Ectodermal cell (in vitro differentiated cells): ENCODE data around the gene UBASH3B.

Experiments used
- H3K27ac ChIP-seq: 2 replicates; pipeline ENCODE4 v1.7.0; 2013; ENCODE audit warnings: mild to moderate bottlenecking, low read depth, low read length; ENCODE audit not compliant: insufficient read depth, poor library complexity, severe bottlenecking
- H3K27me3 ChIP-seq: 2 replicates; pipeline ENCODE4 v1.7.0; 2013; ENCODE audit warnings: mild to moderate bottlenecking, low read length; ENCODE audit not compliant: insufficient read depth, control insufficient read depth, poor library complexity, severe bottlenecking
- H3K36me3 ChIP-seq: one replicate; pipeline ENCODE4 v1.7.0; 2013; ENCODE audit warnings: low read length; ENCODE audit not compliant: control insufficient read depth, insufficient read depth
- H3K4me1 ChIP-seq: one replicate; pipeline ENCODE4 v1.7.0; 2013; ENCODE audit warnings: low read length; ENCODE audit not compliant: control insufficient read depth, insufficient read depth
- H3K4me3 ChIP-seq: 2 replicates; pipeline ENCODE4 v1.7.0; 2013; ENCODE audit warnings: low read depth, low read length, control low read depth; ENCODE audit not compliant: insufficient read depth
- H3K9me3 ChIP-seq: 2 replicates; pipeline ENCODE4 v1.7.0; 2013; ENCODE audit warnings: mild to moderate bottlenecking, low read length, moderate library complexity; ENCODE audit not compliant: control insufficient read depth
- WGBS, 2 experiments: methylation state at CpG; one replicate each; pipeline ENCODE4 v1.1.7; 2013; ENCODE audit warnings: missing lambda C conversion rate in 2 of 2; 5-methylcytosine and 5-hydroxymethylcytosine counted together

Gene UBASH3B

GRCh38 chr11:122673701-122674100 is 18.2 kb downstream of the UBASH3B start:
- Histone ChIP-seq H3K27me3 (no peaks in the 10 kb centered on the region), H3K36me3 (no peaks in the 10 kb centered on the region), H3K4me3 (no peak overlapping the region), H3K9me3 (no peaks in the 10 kb centered on the region), H3K4me1 (no peaks in the 10 kb centered on the region), H3K27ac (no peak overlapping the region)

DNA sequence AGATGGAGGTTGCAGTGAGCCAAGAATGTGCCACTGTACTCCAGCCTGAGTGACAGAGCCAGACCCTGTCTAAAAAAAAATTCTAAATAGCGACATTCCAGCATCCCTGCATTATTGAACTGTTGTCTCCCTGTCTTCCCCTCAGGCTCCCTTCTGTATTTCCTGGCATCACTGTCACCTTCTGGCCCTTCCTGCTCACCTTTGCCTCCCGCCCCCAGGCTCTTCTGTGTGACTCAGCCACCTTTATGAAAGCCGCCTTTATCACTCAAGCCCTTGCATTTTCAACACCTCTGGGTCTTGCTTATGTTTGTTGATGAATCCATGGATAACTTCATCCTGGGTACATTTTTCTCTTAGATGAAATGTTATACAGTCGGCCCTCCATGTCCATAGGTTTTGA is 21.1 kb downstream of the UBASH3B start:
- H3K4me1 ChIP-seq: peaks cover 2% of the 10 kb centered on the region
- no peaks in the 10 kb centered on the region for H3K9me3 ChIP-seq
- H3K27ac ChIP-seq: no peak overlapping the region
- H3K36me3 ChIP-seq: no peaks in the 10 kb centered on the region
- WGBS, 2 experiments: 96 to 98% methylated on average over 3 to 4 of the region's 4 CpGs
- H3K27me3 ChIP-seq: no peaks in the 10 kb centered on the region
- H3K4me3 ChIP-seq: no peak overlapping the region

- H3K36me3 ChIP-seq: no peaks in the 10 kb centered on the region
- peaks cover 6% of the 10 kb centered on the region for H3K4me1 ChIP-seq
- H3K27me3 ChIP-seq: no peaks in the 10 kb centered on the region
- H3K9me3 ChIP-seq: no peaks in the 10 kb centered on the region
- H3K27ac ChIP-seq: no peak overlapping the region
- 87 to 88% methylated on average over 6 of the region's 6 CpGs for WGBS, 2 experiments
- no peak overlapping the region for H3K4me3 ChIP-seq
Observed at GRCh38 chr11:122677256-122677655, 21.7 kb downstream of the UBASH3B start.

- H3K27ac ChIP-seq: no peak overlapping the region
- no peaks in the 10 kb centered on the region for H3K9me3 ChIP-seq
- H3K4me1 ChIP-seq: peaks cover 6% of the 10 kb centered on the region
- H3K36me3 ChIP-seq: no peaks in the 10 kb centered on the region
- no peaks in the 10 kb centered on the region for H3K27me3 ChIP-seq
- no peak overlapping the region for H3K4me3 ChIP-seq
Observed at GRCh38 chr11:122678406-122678805, 22.9 kb downstream of the UBASH3B start.

DNA sequence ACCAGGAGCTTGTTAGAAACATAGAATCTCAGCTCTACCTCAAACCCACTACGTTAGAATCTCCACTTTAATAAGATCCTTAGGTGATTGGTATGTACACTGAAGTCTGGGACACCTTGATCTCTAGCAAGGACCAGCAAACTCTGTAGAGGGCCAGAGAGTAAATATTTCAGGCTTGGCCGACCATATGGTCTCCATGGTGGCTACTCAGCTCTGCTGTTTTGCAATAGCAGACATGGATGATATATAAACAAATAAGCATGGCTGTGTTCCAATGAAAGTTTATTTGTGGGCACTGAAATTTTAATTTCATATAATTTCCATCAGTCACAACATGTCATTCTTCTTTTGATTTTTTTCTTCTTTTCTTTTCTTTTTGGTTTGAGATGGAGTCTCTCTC is 23.9 kb downstream of the UBASH3B start:
- Histone ChIP-seq H3K9me3 (no peaks in the 10 kb centered on the region), H3K36me3 (no peaks in the 10 kb centered on the region), H3K4me3 (no peak overlapping the region), H3K4me1 (peaks cover 6% of the 10 kb centered on the region), H3K27ac (no peak overlapping the region), H3K27me3 (no peaks in the 10 kb centered on the region)
- WGBS, 2 experiments: 82 to 89% methylated on average over 1 to 2 of the region's 2 CpGs

DNA sequence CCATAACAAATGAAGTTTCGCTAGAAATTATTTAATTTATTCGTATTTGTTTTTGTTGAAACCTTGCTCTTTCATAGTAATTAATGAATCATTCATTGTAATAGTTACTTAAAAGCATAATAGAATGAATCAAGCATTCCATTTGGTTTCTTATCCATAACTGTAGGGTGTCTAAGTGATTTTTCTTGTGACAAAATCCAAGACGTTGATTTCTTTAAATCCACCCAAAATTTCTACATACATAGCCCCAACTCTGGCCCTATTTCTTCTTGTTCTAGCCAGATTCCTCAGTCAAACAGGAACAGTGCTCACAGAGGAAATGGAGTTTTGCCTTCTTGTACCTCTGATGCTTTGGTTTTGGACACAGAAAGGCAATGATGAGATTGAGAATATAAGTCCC is 25.5 kb downstream of the UBASH3B start:
- no peak overlapping the region for H3K4me3 ChIP-seq
- H3K9me3 ChIP-seq: no peaks in the 10 kb centered on the region
- no peaks in the 10 kb centered on the region for H3K36me3 ChIP-seq
- H3K27ac ChIP-seq: no peak overlapping the region
- no peaks in the 10 kb centered on the region for H3K27me3 ChIP-seq
- H3K4me1 ChIP-seq: peaks cover 6% of the 10 kb centered on the region
- 91 to 92% methylated on average over 1 to 3 of the region's 3 CpGs for WGBS, 2 experiments

DNA sequence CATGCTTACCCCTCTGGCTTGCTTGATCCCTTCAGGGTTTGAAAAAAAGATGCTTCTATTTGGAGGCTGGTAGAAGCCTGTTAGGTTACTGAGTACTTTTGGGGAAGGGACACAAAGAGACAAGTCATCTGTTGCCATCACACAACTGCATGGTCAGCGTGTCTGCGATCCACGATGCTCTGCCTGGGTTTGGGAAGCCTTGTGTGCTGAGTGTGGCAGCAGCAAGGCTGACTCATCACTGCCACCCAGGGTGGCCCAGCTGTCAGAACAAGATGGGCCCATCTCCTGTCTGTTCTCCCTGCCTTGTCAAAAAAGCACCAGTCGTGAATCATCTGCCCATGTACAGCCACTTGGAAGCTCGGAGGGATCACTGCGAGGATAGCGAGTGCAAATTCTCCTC is 26.2 kb downstream of the UBASH3B start:
- no peak overlapping the region for H3K27ac ChIP-seq
- H3K4me1 ChIP-seq: peaks cover 6% of the 10 kb centered on the region
- no peaks in the 10 kb centered on the region for H3K36me3 ChIP-seq
- 70 to 74% methylated on average over 7 of the region's 7 CpGs for WGBS, 2 experiments
- H3K4me3 ChIP-seq: no peak overlapping the region
- H3K27me3 ChIP-seq: no peaks in the 10 kb centered on the region
- no peaks in the 10 kb centered on the region for H3K9me3 ChIP-seq

DNA sequence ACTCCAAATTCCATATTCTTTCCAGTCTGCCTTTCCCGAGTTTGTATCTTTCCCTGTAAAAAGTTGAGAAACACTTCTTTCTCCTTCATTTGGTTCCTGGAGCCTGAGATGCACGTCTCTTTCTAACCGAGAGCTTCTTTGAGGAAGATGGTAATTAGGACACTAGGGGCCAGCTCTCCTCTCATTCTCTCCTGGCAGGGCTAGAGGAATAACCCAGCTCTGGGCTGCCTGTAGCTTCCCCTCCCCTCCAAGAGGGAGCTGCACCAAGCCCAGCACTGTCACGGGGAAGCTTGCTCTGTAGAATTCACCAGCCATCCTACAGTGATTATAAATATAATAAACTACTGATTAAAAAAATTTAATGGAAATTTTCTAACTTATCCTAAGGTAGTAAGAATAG is 26.9 kb downstream of the UBASH3B start:
- Histone ChIP-seq H3K9me3 (no peaks in the 10 kb centered on the region), H3K27ac (no peak overlapping the region), H3K27me3 (no peaks in the 10 kb centered on the region), H3K4me1 (peaks cover 6% of the 10 kb centered on the region), H3K4me3 (no peak overlapping the region), H3K36me3 (no peaks in the 10 kb centered on the region)
- WGBS, 2 experiments: 48 to 69% methylated on average over 3 of the region's 4 CpGs

DNA sequence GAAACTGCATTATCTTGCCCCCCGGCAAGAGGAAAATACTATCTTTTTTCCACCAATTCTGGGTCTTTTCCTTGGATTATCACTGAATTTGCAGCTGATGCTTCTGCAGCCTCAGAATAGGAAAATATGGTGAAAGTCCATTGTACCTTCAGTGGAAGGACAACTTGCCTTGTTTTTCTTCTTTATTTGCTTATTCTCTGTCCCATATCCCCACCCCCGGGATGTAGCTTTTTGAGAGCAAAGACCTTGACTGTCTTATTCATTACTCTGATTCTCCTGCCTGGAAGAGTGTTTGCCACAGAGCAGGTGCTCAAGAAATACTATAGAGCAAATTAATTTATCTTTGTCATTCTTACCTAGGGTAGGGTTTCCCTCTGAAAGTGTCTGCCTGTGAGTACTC is 29.5 kb downstream of the UBASH3B start:
- H3K27me3 ChIP-seq: no peaks in the 10 kb centered on the region
- H3K36me3 ChIP-seq: no peaks in the 10 kb centered on the region
- H3K9me3 ChIP-seq: no peaks in the 10 kb centered on the region
- WGBS, 2 experiments: 90 to 94% methylated on average over 2 of the region's 2 CpGs
- H3K4me3 ChIP-seq: no peak overlapping the region
- peaks cover 6% of the 10 kb centered on the region for H3K4me1 ChIP-seq
- H3K27ac ChIP-seq: no peak overlapping the region

DNA sequence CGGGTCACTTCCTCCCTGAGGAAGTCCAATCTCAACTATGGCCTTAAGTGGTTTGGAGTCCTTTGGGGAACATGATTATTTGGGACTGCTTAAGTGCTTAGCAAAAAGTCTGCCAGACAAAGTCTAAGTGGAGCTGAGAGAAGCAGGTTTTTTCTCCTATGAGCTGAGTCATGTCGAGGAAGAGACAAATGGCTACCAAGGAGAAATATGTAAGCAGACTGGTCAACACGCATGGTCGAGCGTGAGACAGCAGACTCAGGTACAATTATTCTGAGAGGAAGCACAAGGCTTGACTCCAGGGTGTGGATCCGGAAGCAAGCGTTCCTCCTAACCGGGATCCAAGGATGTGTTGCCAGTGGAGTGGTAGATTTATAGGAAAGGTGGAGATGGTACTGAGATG is 30.6 kb downstream of the UBASH3B start:
- 95 to 97% methylated on average over 8 of the region's 8 CpGs for WGBS, 2 experiments
- H3K36me3 ChIP-seq: no peaks in the 10 kb centered on the region
- H3K4me1 ChIP-seq: peaks cover 14% of the 10 kb centered on the region
- no peaks in the 10 kb centered on the region for H3K27me3 ChIP-seq
- no peak overlapping the region for H3K27ac ChIP-seq
- H3K9me3 ChIP-seq: no peaks in the 10 kb centered on the region
- H3K4me3 ChIP-seq: no peak overlapping the region

GRCh38 chr11:122690384-122690783 is 34.9 kb downstream of the UBASH3B start:
- no peak overlapping the region for H3K4me3 ChIP-seq

More at GRCh38 chr11:122690384-122690783, 34.9 kb downstream of the UBASH3B start:
- WGBS, 2 experiments: 97 to 99% methylated on average over 7 of the region's 7 CpGs
- Histone ChIP-seq H3K27ac (no peak overlapping the region), H3K27me3 (no peaks in the 10 kb centered on the region), H3K9me3 (no peaks in the 10 kb centered on the region), H3K4me1 (peaks cover 20% of the 10 kb centered on the region), H3K36me3 (no peaks in the 10 kb centered on the region)
